GM21528 (cell line): ENCODE results near the gene SCN9A.
A peak's percentile ranks its signal among the peaks of the same experiment; 100 is the strongest.

Experiments used
- ATAC-seq: cut with Tn5 transposase; IDR thresholded peaks from one replicate; pipeline ENCODE4 v1.9.1; 2021; ENCODE audit warnings: mild to moderate bottlenecking, moderate library complexity; ENCODE audit not compliant: unreplicated experiment, low FRiP score

The SCN9A gene

DNA sequence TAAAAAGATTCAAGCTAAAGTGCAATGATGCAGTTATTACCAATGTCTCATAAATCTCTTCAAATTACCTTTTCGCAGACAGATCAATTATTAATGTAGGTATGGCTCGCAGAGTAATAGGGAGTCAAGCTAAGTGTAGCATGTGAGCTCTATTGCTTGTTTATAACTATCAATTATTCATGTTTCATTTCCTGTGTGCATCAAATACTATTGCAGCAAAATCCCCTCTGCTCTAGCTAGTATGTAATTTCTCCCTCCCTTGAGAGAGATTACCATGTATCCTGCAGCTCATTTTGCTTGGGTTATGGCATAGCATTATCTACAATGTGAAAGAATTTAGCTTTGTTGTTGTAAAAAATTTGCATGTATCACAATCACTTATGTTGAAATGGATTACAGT is 182.3 kb downstream of the SCN9A start:
- ATAC-seq, result no peak

DNA sequence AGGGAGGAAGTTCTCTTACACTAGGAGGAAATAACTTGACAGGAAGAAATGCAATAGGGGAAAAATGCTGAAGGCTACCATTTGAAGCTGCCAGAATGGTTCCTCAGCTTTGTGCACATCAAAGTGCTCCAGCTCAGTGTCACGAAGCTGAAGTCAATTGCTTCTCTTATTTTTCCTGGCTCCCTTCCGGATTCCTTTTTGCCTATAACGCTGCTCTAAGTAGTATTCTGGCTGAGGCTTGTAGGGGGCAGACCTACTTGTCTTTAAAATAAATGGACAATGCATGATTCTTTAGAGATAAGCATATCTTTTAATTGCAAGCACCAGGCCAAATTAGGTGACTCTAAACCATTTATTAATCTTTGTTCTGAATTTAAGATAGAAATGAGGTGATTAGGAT is 187.7 kb downstream of the SCN9A start:
- no peak for ATAC-seq

DNA sequence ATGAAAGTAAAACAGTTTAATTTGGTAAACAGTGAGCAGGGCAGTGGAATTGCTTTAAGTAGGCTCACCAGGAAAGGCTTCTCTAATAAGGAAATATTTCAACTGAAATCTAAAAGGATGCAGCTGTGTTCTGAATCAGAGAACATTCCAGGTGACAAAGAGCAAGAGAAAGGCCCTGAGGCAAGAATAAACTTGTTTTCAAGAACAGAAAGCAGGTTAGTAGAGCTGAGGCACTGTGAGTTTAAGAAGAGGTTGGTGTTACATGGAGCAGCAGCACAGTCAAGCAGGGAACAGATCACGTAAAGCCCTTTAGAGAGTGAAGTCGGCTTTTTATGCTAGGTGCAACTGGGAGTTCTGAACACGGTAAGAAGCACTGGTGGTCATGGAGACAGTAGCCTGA is 191.0 kb downstream of the SCN9A start:
- no peak for ATAC-seq

DNA sequence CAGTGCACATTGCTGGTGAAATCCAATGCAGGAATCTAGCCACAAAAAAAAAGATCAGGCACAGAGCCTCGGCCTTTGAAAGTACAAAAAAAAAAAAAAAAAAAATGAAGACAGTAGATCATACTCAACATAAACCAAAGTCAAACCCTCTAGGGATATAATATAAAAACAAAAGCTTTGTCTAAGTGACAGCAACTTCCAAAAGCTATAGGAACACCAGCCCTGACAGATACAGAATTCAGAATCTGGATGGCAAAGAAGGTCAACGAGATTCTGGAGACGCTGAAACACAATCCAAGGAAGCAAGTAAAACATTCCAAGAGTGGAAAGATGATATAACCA is 194.0 kb downstream of the SCN9A start:
- no peak for ATAC-seq

DNA sequence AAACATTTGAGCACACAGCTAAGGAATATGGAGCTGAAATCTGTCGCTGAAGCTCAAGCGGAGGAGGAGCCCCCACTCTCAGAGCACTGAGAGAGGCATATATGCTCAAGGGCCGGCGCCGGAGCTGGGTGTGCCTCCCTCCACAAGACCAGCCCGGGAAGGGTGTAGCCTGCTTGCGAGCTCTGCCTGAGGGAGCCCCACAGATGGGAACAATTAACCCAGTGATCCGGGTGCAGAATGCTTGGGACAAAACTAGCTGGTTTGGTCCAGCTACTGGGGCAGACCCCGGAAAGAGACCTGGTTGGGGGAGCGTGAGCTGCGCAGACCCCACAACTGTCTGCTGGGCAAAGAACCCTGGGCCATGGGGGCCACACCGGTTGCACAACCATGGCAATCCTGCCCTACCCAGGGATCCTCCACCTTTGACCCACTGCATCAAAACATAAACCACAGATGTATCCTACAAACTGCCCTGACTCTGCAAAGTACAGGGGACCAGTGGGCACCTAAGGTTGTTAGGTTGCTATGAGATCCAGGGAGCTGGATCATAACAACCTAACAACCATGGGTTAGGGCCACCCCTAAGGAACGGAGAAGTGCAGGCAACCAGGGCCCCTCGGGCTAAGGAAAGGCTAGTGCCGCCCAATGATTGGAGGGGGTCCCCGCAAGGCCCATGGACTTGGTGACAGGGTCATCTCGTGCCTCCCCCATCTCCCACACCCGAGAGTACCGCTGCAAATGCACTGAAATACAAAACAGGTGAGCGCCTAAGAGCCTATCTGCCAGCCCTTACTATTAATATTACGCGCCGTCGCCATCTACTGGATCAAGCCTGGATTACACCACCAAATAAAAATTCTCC is 194.6 kb downstream of the SCN9A start:
- ATAC-seq, result peak; percentile 95

DNA sequence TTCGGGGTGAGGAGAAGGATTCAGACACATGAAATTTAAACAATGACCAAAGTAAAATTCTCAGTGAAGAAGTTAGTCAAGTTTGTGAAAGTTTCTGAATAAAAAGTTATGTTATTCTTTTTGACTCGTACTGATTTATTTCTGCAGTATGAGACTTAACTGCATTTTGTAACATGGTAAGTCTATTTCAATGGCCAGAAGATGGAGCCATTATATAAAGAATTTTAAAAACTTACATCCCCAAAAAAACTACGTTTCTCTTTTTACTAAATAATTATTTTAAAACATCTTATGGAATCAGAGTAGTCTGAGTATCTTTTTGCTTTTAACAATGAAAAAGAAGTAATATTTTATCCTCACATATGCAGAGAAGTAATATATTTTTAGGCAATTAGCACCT is 196.5 kb downstream of the SCN9A start:
- no peak for ATAC-seq

DNA sequence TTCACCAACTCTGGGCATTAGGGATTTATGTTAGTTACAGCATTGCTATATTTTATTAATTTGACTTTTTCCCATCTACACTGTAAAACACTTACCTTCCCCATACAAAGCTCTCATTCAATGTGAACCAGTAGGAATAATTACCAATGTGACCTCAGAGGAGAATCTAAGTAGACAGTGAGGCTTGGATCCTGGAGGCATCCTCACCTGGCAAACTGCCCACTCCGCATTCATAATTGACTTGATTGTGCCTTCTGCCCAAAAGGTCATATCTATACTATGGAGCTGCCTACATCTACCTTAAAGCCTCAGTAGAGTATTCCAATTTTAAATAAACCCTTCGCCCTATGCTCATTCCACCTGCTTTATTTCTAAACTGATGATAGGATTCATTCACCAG is 202.5 kb downstream of the SCN9A start:
- ATAC-seq, result no peak

DNA sequence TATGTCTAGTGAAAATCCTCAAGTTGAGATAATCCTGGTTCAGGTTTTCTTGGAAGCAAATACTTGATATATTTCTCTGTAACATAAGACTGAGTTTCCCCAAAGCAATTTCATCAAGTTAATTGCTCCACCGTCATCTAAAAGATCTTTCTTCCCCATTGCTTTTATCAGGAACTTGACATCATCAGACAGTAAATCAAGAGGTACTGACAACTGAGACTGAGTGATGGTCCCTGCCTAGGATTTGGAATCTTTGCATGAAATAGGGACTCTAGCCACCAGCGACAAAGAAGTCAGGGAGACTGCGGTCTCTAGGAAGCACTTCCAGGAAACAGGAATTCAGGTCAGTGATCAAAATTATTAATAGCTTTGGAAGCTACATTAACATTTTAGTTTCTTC is 204.5 kb downstream of the SCN9A start:
- no peak for ATAC-seq

DNA sequence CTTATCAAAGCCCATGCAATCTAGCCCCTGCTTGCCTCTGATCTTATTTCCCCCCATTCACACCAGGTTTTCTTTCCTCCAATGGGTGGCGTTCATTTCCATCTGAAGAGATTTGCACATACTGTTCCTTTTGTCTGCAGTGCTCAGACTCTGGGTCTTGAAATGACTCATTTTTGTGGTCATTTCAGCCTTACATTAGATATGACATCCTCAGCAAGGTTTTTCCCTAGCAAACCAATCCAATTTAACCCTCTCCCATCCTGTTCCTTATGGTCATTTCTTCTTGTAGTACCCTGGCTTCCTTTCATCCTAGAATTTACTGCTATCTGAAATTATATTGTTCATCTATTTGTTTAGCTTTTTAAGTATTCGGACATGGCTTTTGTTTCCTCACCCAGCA is 205.4 kb downstream of the SCN9A start:
- ATAC-seq, result no peak

DNA sequence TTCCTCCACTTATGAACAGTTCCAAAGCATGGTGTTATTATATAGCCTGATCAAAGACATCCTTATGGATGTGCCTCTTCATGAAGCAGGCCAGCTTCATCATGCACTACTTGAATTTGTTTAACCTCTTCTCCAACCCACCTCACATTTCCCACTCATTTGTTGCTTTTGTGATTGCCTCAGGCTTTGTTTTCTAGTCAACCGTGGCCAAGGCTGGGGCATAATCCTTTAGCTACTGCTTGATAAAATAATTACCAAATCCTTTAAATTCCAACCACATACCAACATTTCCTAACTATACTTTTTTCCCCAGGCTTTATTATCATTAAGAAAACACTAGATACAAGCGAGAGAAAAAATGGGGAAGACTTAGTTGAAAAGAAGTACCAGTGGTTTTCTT is 208.3 kb downstream of the SCN9A start:
- no peak for ATAC-seq

DNA sequence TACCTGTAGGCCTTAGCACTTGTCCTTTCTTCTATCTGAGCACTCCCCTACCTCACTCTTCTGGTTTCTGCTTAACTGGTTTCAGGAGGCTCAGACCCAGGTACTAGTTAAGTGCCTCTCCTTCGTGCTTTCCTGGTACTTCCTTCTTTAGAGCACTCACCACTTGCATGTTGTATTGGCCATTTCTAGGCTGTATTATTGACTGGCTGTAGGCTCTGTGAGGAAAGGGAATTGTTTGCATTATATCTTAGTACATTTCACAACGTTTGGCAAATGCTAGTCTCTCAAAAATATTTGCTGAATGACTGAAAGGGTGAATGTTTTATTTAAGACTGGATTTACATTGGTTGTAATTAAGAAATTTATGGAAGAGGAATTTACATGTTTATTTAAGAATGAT is 212.0 kb downstream of the SCN9A start:
- ATAC-seq, result no peak

DNA sequence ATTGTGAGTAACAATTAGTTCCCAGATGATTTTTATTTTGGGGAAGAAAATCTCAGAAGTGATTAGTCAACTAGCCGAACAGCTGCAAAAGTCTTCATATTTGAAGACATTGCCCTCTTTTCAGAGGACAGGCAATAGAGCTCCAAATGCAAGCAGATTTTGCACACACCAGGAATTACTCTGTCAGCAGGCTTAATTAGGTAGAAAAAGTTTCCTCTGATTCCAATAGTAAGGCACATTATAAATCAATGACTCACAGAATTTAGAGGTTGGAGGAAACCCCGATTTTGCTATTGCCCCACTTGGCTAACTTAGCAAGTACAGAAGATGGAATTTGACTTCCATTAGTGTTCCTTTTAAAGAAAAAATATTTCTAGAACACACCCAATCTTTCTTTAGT is 217.2 kb downstream of the SCN9A start:
- ATAC-seq, result no peak

DNA sequence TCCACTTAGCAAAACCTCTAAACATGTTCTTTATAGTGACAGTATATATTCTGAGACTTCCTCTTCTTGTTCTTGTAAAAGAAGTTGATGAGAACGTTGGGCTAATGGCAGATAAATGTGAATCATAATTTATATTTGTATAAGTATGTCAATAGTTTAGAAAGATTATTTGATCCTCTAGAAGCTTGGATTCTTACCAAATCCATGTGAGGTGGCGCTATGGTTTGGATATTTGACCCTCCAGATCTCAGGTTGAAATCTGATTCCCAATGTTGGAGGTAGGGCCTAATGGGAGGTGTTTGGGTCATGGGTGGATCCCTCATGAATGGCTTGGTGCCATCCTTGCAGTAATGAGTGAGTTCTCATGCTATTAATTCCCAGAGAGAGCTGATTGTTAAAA is 218.2 kb downstream of the SCN9A start:
- no peak for ATAC-seq

DNA sequence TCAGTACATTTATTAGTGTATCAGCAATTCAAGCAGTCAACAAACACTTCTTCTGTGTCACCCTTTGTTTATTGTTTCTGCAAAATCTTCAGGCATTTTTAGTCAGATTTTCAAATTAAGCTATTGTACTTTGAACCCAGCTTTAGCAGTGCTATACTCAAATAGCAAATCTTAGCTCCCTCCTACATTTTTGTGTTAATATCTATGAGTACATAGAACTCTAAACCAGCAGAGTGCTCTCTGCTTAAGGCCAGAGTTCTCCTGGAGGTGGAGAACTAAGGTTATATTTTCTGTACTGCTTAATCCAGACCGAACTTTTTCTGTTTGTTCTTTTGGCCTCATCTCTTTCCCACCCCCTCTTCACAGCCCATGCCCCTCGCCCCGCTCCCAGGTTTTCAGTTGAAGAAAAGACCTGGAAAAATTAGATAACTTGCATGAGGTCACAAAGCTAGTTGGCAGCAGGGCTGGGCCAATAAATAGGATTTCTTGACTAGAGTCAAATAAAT is 218.7 kb downstream of the SCN9A start:
- ATAC-seq, result no peak

DNA sequence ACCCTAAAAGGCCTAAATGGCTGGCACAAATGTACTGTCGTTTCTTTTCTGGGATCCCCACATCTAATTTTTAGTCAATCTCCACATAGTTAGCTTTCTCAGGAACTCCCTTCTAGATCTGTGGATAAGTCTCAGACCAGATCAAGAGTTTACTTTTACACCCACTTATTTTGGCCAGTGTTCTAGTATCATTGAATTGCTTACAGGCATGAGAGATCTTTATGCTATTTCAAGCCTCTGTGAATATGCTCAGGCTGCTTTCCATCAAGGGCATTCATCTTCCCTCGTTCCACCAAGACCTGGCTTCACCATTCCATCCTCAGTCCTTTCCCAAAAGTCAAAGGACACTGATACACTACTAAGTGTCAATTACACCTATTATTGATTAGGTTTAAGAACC is 220.2 kb downstream of the SCN9A start:
- no peak for ATAC-seq

DNA sequence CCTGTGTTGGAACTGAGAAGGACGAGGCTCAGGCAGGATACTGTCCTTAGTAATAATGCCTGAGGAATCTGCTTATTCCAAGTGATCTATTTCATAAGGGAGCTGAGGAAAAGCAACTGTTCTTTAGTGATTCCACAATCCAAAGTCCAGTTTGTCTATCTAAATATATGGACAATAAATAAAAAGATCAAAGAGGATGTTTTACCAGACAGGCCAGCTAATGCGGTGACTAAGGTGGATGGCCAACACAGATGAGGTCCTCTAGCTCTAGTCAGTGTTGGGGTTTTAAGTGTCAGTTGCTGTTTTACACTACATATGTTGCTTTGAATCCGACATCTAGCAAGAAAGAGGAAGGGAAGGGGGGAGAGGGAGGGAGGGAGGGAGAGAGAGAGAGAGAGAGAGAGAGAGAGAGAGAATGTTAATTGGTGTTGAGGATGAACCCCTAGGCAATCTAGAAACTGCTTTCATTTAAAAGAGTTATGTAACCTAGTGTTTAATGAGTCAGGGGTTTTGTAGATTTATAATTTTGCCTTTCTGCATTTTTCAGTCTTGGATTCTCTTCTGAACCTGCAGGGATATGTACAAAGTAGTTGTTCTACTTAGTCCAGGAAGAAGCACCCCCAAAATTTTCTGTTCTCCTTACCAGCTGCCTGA is 220.9 kb downstream of the SCN9A start:
- ATAC-seq, result no peak

DNA sequence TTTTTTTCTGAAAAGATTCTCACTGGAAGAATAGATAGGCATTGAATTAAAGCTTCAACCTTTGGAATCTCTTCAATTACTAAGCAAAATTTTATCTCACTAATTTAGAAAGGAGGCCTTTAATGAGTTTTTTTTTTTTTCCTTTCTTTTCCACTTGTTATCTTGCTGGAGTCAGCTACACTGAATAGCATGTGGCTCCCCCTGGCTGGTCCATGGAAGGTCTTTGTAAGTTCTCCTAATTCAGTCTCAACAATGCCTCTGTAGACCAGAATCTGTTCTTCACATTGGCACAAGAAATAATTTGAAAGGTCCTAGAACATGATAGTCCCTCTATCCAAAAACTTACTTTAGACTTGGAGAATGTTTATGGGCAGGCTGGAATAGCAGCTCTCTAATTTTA is 223.7 kb downstream of the SCN9A start:
- ATAC-seq, result no peak

DNA sequence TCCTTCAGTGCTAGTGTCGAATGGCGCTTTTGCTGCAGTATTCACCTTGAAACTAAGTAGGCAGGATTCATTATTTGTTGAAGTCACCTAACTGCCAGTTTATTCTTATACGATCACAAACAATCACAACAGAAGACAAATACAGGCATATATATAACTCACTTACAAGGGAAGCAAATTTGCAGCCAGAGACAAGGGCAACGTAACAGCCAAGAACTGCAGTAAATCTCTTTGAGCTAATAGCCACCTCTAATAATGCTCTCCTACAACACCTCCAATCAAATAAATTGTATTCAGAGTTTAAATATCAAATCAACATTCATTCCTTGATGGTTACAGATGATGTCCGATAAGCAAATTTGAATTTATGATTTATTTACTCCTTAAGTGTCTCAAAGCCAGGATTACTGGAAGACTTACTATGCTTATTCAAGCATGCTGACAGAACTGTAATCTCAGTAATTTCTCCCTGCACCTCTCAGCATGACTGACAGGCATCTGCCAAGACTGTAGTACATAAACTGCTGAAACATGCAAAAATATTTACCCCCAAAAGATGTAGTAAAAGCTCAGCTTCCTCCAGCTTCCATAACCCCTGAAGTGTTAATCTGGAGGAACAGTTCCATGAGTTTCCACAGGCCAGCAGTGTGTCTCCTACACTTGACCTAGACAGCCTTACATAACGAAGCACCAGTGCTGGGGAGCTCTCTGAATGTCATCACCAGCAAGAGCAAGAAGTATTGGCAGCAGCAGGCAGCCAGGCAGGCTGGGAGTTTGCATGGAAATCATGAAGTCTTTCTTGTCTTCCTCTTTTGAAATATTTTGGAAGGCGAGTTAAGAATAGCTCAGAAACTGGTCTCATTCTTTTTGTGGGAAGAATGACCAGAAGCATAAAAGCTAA is 227.0 kb downstream of the SCN9A start:
- ATAC-seq, result no peak

DNA sequence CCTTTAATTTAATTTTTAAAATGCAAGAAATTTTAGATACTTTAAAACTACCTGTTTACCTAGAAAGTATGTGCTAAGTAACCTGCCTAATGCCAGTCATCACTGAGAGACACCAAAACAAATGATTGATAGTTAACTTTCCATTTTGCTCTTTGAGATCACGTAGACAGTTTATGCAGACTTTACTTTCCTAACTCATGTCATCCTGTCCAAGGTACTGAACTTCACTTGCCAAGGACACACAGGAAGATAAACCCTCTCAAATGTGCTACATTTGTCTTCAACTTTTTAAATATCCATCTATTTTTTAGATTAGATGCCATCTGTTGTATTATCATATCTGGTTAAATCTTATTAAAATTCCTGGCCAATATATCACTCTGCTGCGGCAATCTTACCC is 227.9 kb downstream of the SCN9A start:
- no peak for ATAC-seq
